ENCODE measurements around the gene ARF4.
"Not testable (repeated sequence)": the region's sequence is repeated elsewhere in the genome, so short reads cannot be mapped to it uniquely, and the experiment has no call there.

ARF4 gene

GRCh38 chr3:57597127-57597923 is at the start of gene ARF4:
Gene ARF4 (minus strand): TSS chr3:57597344. CDS start chr3:57597140, 204 bp downstream.
- DNase-seq (ENCODE audit: low spot score in 2 of 2) (peak; percentile 97 to 99), ATAC-seq (peak; percentile 96)
- Mint-ChIP-seq H3K36me3 (peaks cover 63% of the 10 kb centered on the region), H3K27ac (peak within 1 kb of the TSS; percentile 94), H3K4me1 (peaks cover 41% of the 10 kb centered on the region), H3K4me3 (peak within 1 kb of the TSS; percentile 96), H3K9me3 (no peaks in the 10 kb centered on the region)

- ATAC-seq (no peak), DNase-seq (ENCODE audit: low spot score in 2 of 2) (no peak)
- H3K27ac Mint-ChIP-seq, result peak overlapping the region; percentile 72
- no peak overlapping the region for H3K4me3 Mint-ChIP-seq
- H3K9me3 Mint-ChIP-seq, result no peaks in the 10 kb centered on the region
- H3K36me3 Mint-ChIP-seq, result peaks cover 65% of the 10 kb centered on the region
- peaks cover 17% of the 10 kb centered on the region for H3K4me1 Mint-ChIP-seq
These were observed 49.6 kb upstream of the ARF4 start for GRCh38 chr3:57646723-57647122.

- ATAC-seq, result no peak
- H3K9me3 Mint-ChIP-seq, result no peaks in the 10 kb centered on the region
- H3K27ac Mint-ChIP-seq, result no peak overlapping the region
- H3K4me3 Mint-ChIP-seq, result no peak overlapping the region
- DNase-seq (ENCODE audit: low spot score in 2 of 2), result no peak
- peaks cover 17% of the 10 kb centered on the region for H3K4me1 Mint-ChIP-seq
- peaks cover 67% of the 10 kb centered on the region for H3K36me3 Mint-ChIP-seq
These were observed 47.6 kb upstream of the ARF4 start for GRCh38 chr3:57644740-57645139.

GRCh38 chr3:57637391-57637790 is 40.2 kb upstream of the ARF4 start:
- no peaks in the 10 kb centered on the region for H3K4me1 Mint-ChIP-seq
- no peak overlapping the region for H3K27ac Mint-ChIP-seq
- peaks cover 94% of the 10 kb centered on the region for H3K36me3 Mint-ChIP-seq
- H3K4me3 Mint-ChIP-seq, result no peak overlapping the region
- no peak for ATAC-seq
- DNase-seq (ENCODE audit: low spot score in 2 of 2), result no peak
- no peaks in the 10 kb centered on the region for H3K9me3 Mint-ChIP-seq

- H3K36me3 Mint-ChIP-seq, result peaks cover 92% of the 10 kb centered on the region
- not testable (repeated sequence) for H3K9me3 Mint-ChIP-seq
These were observed 37.1 kb upstream of the ARF4 start for GRCh38 chr3:57634259-57634658.

GRCh38 chr3:57627976-57628375 is 30.8 kb upstream of the ARF4 start:
- H3K9me3 Mint-ChIP-seq, result no peaks in the 10 kb centered on the region
- no peak overlapping the region for H3K4me3 Mint-ChIP-seq
- DNase-seq (ENCODE audit: low spot score in 2 of 2) (no peak), ATAC-seq (no peak)
- peaks cover 97% of the 10 kb centered on the region for H3K36me3 Mint-ChIP-seq
- H3K4me1 Mint-ChIP-seq, result no peaks in the 10 kb centered on the region
- no peak overlapping the region for H3K27ac Mint-ChIP-seq

More at GRCh38 chr3:57634259-57634658, 37.1 kb upstream of the ARF4 start:
- not testable (repeated sequence) for DNase-seq (ENCODE audit: low spot score in 2 of 2); H3K27ac Mint-ChIP-seq; H3K4me1 Mint-ChIP-seq; H3K4me3 Mint-ChIP-seq; ATAC-seq

GRCh38 chr3:57624801-57625200 is 27.7 kb upstream of the ARF4 start:
- Mint-ChIP-seq H3K36me3 (peaks cover 86% of the 10 kb centered on the region), H3K4me1 (no peaks in the 10 kb centered on the region)

GRCh38 chr3:57622362-57622761 is 25.2 kb upstream of the ARF4 start:
- Mint-ChIP-seq H3K4me1 (no peaks in the 10 kb centered on the region), H3K9me3 (no peaks in the 10 kb centered on the region), H3K36me3 (peaks cover 62% of the 10 kb centered on the region), H3K4me3 (no peak overlapping the region), H3K27ac (no peak overlapping the region)
- DNase-seq (ENCODE audit: low spot score in 2 of 2) (no peak), ATAC-seq (no peak)

More at GRCh38 chr3:57624801-57625200, 27.7 kb upstream of the ARF4 start:
- DNase-seq (ENCODE audit: low spot score in 2 of 2) (no peak), ATAC-seq (no peak)
- Mint-ChIP-seq H3K4me3 (no peak overlapping the region), H3K9me3 (no peaks in the 10 kb centered on the region), H3K27ac (peak overlapping the region; percentile 12)

- no peaks in the 10 kb centered on the region for H3K4me1 Mint-ChIP-seq
- ATAC-seq, result no peak
- no peak overlapping the region for H3K4me3 Mint-ChIP-seq
- DNase-seq (ENCODE audit: low spot score in 2 of 2), result no peak
- peaks cover 17% of the 10 kb centered on the region for H3K36me3 Mint-ChIP-seq
- no peak overlapping the region for H3K27ac Mint-ChIP-seq
- no peaks in the 10 kb centered on the region for H3K9me3 Mint-ChIP-seq
These were observed 20.6 kb upstream of the ARF4 start for GRCh38 chr3:57617739-57618138.

- no peak for ATAC-seq
- H3K4me3 Mint-ChIP-seq, result no peak overlapping the region
- H3K4me1 Mint-ChIP-seq, result no peaks in the 10 kb centered on the region
- peak overlapping the region; percentile 14 for H3K27ac Mint-ChIP-seq
- peaks cover 5% of the 10 kb centered on the region for H3K36me3 Mint-ChIP-seq
- DNase-seq (ENCODE audit: low spot score in 2 of 2), result no peak
- H3K9me3 Mint-ChIP-seq, result no peaks in the 10 kb centered on the region
These were observed 19.1 kb upstream of the ARF4 start for GRCh38 chr3:57616233-57616632.

- not testable (repeated sequence) for H3K9me3 Mint-ChIP-seq; DNase-seq (ENCODE audit: low spot score in 2 of 2); H3K27ac Mint-ChIP-seq; ATAC-seq; H3K36me3 Mint-ChIP-seq; H3K4me3 Mint-ChIP-seq; H3K4me1 Mint-ChIP-seq
These were observed 14.7 kb upstream of the ARF4 start for GRCh38 chr3:57611870-57612269.

GRCh38 chr3:57605683-57606082 is 8.5 kb upstream of the ARF4 start:
- no peak overlapping the region for H3K4me3 Mint-ChIP-seq
- no peak for DNase-seq (ENCODE audit: low spot score in 2 of 2)
- no peak overlapping the region for H3K27ac Mint-ChIP-seq
- no peaks in the 10 kb centered on the region for H3K4me1 Mint-ChIP-seq
- H3K36me3 Mint-ChIP-seq, result peaks cover 6% of the 10 kb centered on the region
- H3K9me3 Mint-ChIP-seq, result peaks cover 10% of the 10 kb centered on the region
- ATAC-seq, result no peak

GRCh38 chr3:57604971-57605370 is 7.8 kb upstream of the ARF4 start:
- Mint-ChIP-seq H3K4me1 (no peaks in the 10 kb centered on the region), H3K4me3 (no peak overlapping the region), H3K36me3 (peaks cover 6% of the 10 kb centered on the region), H3K27ac (no peak overlapping the region), H3K9me3 (peaks cover 10% of the 10 kb centered on the region)
- ATAC-seq (no peak), DNase-seq (ENCODE audit: low spot score in 2 of 2) (no peak)

GRCh38 chr3:57600195-57600594 is 3.1 kb upstream of the ARF4 start:
- no peak for DNase-seq (ENCODE audit: low spot score in 2 of 2)
- Mint-ChIP-seq H3K27ac (no peak overlapping the region), H3K36me3 (peaks cover 34% of the 10 kb centered on the region), H3K4me3 (no peak overlapping the region), H3K4me1 (peaks cover 17% of the 10 kb centered on the region), H3K9me3 (peaks cover under 1% of the 10 kb centered on the region)
- ATAC-seq, result no peak

- Mint-ChIP-seq H3K36me3 (peaks cover 48% of the 10 kb centered on the region), H3K9me3 (no peaks in the 10 kb centered on the region), H3K4me1 (peaks cover 28% of the 10 kb centered on the region), H3K4me3 (peak overlapping the region; percentile 96), H3K27ac (peak overlapping the region; percentile 94)
- no peak for ATAC-seq
- DNase-seq (ENCODE audit: low spot score in 2 of 2), result no peak
These were observed 1.7 kb upstream of the ARF4 start for GRCh38 chr3:57598765-57599360.

All from stimulated activated effector memory CD8-positive, alpha-beta T cell treated with anti-CD3 and anti-CD28 coated beads, Interleukin-12 subunit alpha, Interleukin-12 subunit beta, amount 100 ng/mL, for 72 hours (primary cell).